ENCODE measurements around the gene TKTL1. TPM values are rescaled to one million over a fixed set of nuclear protein-coding genes. Genes with fewer than 3 reads are reported as not detected.

TKTL1 gene
- total RNA-seq, 1 donor from 2014 or later, result not detected

- Mint-ChIP-seq H3K36me3 (ENCODE audit: low read depth) (peaks cover 21% of the 10 kb centered on the region), H3K27ac (ENCODE audit: unreplicated experiment) (no peak overlapping the region), H3K4me1 (ENCODE audit: low read depth) (peaks cover 18% of the 10 kb centered on the region), H3K27me3 (ENCODE audit: low read depth) (no peaks in the 10 kb centered on the region), H3K4me3 (ENCODE audit: unreplicated experiment) (no peak overlapping the region), H3K9me3 (ENCODE audit: low read depth) (no peaks in the 10 kb centered on the region)
- TF ChIP-seq, protein P1, sequence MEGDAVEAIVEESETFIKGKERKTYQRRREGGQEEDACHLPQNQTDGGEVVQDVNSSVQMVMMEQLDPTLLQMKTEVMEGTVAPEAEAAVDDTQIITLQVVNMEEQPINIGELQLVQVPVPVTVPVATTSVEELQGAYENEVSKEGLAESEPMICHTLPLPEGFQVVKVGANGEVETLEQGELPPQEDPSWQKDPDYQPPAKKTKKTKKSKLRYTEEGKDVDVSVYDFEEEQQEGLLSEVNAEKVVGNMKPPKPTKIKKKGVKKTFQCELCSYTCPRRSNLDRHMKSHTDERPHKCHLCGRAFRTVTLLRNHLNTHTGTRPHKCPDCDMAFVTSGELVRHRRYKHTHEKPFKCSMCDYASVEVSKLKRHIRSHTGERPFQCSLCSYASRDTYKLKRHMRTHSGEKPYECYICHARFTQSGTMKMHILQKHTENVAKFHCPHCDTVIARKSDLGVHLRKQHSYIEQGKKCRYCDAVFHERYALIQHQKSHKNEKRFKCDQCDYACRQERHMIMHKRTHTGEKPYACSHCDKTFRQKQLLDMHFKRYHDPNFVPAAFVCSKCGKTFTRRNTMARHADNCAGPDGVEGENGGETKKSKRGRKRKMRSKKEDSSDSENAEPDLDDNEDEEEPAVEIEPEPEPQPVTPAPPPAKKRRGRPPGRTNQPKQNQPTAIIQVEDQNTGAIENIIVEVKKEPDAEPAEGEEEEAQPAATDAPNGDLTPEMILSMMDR (IDR thresholded peaks at IDR 0.05), result no peak
- DNase-seq (ENCODE audit: low spot score), result no peak
Observed at GRCh38 chrX:154358011-154358410, 62.4 kb downstream of the TKTL1 start.

DNA sequence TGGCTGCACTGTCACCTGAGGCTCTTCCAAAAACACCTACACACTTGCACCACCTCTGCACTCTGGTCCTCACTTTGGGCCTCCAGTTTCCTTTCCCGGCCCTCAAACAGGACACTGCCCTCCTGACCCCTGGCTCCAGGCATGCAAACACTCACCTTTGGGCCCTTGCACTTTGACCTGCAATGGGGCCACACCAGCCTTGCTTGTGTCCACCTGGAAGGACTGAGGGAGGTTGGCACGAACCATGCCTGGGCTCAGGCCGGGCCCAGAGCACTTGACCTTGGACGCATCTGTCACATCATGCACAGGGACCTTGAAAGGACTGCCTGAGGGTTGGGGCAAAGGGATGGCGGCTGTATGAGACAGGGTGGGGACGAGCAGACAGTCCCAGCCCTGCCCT is 63.2 kb downstream of the TKTL1 start:
- peak overlapping the region; percentile 12 for H3K4me3 Mint-ChIP-seq (ENCODE audit: unreplicated experiment)
- no peaks in the 10 kb centered on the region for H3K27me3 Mint-ChIP-seq (ENCODE audit: low read depth)
- TF ChIP-seq, protein P1 (IDR thresholded peaks at IDR 0.05), result no peak
- DNase-seq (ENCODE audit: low spot score), result no peak
- H3K4me1 Mint-ChIP-seq (ENCODE audit: low read depth), result peaks cover 20% of the 10 kb centered on the region
- H3K9me3 Mint-ChIP-seq (ENCODE audit: low read depth), result no peaks in the 10 kb centered on the region
- peaks cover 22% of the 10 kb centered on the region for H3K36me3 Mint-ChIP-seq (ENCODE audit: low read depth)
- H3K27ac Mint-ChIP-seq (ENCODE audit: unreplicated experiment), result peak overlapping the region; percentile 61

GRCh38 chrX:154359362-154360154 is 64.0 kb downstream of the TKTL1 start:
- no peaks in the 10 kb centered on the region for H3K9me3 Mint-ChIP-seq (ENCODE audit: low read depth)
- H3K4me1 Mint-ChIP-seq (ENCODE audit: low read depth), result peaks cover 22% of the 10 kb centered on the region
- DNase-seq (ENCODE audit: low spot score), result no peak
- H3K27me3 Mint-ChIP-seq (ENCODE audit: low read depth), result no peaks in the 10 kb centered on the region
- TF ChIP-seq, protein P1 (IDR thresholded peaks at IDR 0.05), result no peak
- H3K27ac Mint-ChIP-seq (ENCODE audit: unreplicated experiment), result no peak overlapping the region
- H3K4me3 Mint-ChIP-seq (ENCODE audit: unreplicated experiment), result no peak overlapping the region
- peaks cover 22% of the 10 kb centered on the region for H3K36me3 Mint-ChIP-seq (ENCODE audit: low read depth)

DNA sequence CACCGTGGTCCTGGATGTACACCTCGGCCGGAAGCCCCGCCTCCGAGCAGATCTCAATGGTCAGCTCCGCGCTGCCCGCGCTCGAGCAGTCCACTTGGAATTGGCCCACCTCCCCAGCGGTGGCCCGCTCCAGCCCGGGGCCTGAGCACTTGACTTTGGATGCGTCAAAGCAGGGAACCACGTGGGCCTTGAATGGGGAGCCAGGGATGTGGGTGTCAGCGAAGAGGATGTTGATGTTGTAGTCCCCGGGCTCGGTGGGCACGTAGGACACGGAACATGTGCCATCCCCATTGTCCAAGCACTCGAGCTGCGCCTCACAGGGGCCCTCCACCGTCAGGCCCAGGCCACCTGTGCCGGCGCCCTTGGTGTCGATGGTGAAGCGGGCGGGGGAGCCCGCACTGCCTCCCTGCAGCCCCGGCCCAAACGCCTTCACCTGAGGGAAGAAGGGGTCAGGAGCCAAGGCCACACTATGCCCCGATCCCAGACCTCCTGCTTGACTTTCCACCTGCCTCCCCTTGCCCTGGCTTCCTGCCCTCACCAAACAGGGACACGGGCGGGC is 64.6 kb downstream of the TKTL1 start:
- TF ChIP-seq, protein P1 (IDR thresholded peaks at IDR 0.05), result no peak
- Mint-ChIP-seq H3K27me3 (ENCODE audit: low read depth) (no peaks in the 10 kb centered on the region), H3K4me3 (ENCODE audit: unreplicated experiment) (no peak overlapping the region), H3K9me3 (ENCODE audit: low read depth) (no peaks in the 10 kb centered on the region), H3K36me3 (ENCODE audit: low read depth) (peaks cover 22% of the 10 kb centered on the region), H3K27ac (ENCODE audit: unreplicated experiment) (peak overlapping the region; percentile 54), H3K4me1 (ENCODE audit: low read depth) (peaks cover 25% of the 10 kb centered on the region)
- no peak for DNase-seq (ENCODE audit: low spot score)

DNA sequence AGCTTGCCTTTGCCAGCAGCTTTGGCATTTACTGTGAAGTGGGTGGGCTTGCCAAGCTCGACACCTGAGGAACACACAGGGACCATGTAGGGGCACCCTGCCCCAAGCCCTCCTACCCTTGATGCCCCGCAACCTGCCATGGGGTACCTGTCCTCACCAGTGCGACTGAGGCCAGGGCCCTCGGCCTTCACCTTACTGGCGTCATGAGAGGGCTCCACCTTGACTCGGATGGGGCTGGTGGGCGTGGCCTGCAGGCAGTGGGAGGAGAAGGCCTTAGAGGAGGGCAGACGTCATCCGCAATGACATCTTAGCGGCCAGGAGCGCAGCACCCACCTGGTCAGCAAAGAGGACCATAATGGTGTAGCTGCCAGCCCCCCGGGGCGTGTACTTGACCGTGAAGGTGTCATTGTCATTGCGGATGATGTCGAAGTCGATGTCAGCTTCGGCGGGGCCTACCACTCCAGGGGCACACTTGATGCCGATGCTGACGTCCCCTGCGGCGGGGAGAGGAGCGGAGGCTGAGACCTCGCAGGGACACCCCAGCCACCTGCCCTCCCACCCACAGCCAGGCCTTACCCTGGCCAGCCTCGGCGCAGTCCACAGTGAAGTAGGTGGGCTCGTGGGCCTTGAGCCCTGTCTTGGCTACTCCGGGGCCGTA is 66.6 kb downstream of the TKTL1 start:
- Mint-ChIP-seq H3K4me1 (ENCODE audit: low read depth) (peaks cover 33% of the 10 kb centered on the region), H3K27ac (ENCODE audit: unreplicated experiment) (peak overlapping the region; percentile 45), H3K4me3 (ENCODE audit: unreplicated experiment) (no peak overlapping the region), H3K9me3 (ENCODE audit: low read depth) (no peaks in the 10 kb centered on the region), H3K36me3 (ENCODE audit: low read depth) (peaks cover 22% of the 10 kb centered on the region), H3K27me3 (ENCODE audit: low read depth) (no peaks in the 10 kb centered on the region)
- TF ChIP-seq, protein P1 (IDR thresholded peaks at IDR 0.05), result no peak
- DNase-seq (ENCODE audit: low spot score), result no peak
